A673 (cell line): Measurements from ENCODE around the gene PRCD.

Experiments
- CTCF ChIP-seq: fragments of 300-800, 200-600 bp; sonication (generic); conservative IDR thresholded peaks from 2 replicates; pipeline ENCODE4 v1.5.1; 2017; ENCODE audit warnings: low read depth, mild to moderate bottlenecking, antibody characterized with exemption, low read length, moderate library complexity, mixed read lengths
- EZH2 ChIP-seq: fragments of 200-600 bp; sonication (generic); IDR thresholded peaks from 2 replicates; pipeline ENCODE4 v1.6.1; 2017; ENCODE audit warnings: borderline replicate concordance, low read depth, mild to moderate bottlenecking, mixed read lengths, antibody characterized with exemption, low read length; ENCODE audit not compliant: poor library complexity, severe bottlenecking

GRCh38 chr17:76594690-76595089 is 54.8 kb downstream of the PRCD start:
- TF ChIP-seq CTCF, result no peak
- no peak for TF ChIP-seq EZH2
